ENCODE results near the gene ETS2. TPM values are rescaled to one million over a fixed set of nuclear protein-coding genes. Genes with fewer than 3 reads are reported as not detected.

ETS2 gene
- total and polyA plus RNA-seq, 10 of the 15 experiments (the other 5 are each of a cell fraction or from before 2014, with no cell fraction given) = 0.52 to 8.6 (median 3.8) TPM

DNA sequence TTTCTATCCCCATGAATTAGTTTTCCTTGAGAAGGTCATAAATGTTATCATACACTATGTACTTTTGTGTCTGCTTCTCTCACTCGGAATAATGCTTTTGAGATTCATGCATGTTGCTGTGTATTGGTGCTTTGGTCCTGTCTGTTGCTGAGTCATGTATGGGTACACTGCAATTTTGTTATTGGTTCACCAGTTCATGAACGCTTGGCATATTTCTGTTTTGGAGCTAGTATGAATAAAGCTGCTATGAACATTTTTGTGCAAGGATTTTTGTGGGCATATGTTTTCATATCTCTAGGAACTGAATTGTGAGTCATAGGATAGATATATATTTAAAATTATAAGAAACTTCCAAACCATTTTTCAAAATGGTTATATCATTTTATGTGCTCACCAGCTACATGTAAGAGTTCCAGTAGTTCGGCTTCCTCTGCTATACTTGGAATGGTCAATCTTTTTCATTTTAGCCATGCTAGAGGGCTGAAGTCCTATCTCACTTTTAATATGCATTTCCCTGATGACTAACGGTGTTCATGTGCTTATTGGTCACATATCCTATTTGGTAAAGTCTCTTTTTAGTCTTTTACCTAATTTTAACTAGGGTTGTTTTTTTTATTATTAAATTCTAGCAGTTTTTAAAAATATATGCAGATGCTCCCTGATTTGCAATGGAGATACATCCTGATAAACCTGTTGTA is 38.2 kb downstream of the ETS2 start:
- H3K36me3 ChIP-seq (ENCODE audit: control insufficient read depth in 2 of 2, insufficient read depth in 2 of 2, low read length in 1 of 2) = no peaks in the 10 kb centered on the region
- no peaks in the 10 kb centered on the region; a peak in 1 of 4 replicates for H3K27me3 ChIP-seq (replicated peaks in 1 of 2; ENCODE audit: control insufficient read depth in 2 of 2, insufficient read depth in 2 of 2, low read length in 1 of 2)
- no peak overlapping the region for H3K4me2 ChIP-seq (ENCODE audit: control insufficient read depth, insufficient read depth)
- no peaks in the 10 kb centered on the region for H3K9me3 ChIP-seq (replicated peaks; ENCODE audit: control insufficient read depth, insufficient read depth, low read length)
- RAD21 ChIA-PET (ENCODE audit: unreplicated experiment) = no interaction called here
- H3K9ac ChIP-seq (ENCODE audit: control insufficient read depth, insufficient read depth, low read length) = no peak overlapping the region
- WGBS (ENCODE audit: insufficient coverage, insufficient replicate concordance, low lambda C conversion rate, missing lambda C conversion rate) = 43% methylated on average over 4 of the region's 4 CpGs
- CTCF ChIA-PET = no interaction called here
- no peaks in the 10 kb centered on the region for H3K4me1 ChIP-seq (ENCODE audit: control insufficient read depth, insufficient read depth, low read length)
- no TSS peak for BruUV-seq (replicated peaks)
- ATAC-seq = no peak
- in situ Hi-C loops (cut with MboI) (no loop called here), intact Hi-C loops (cut with micrococcal nuclease; ENCODE audit: unreplicated experiment) (no loop called here)
- H4K20me1 ChIP-seq (ENCODE audit: control insufficient read depth, insufficient read depth) = no peaks in the 10 kb centered on the region
- no peak overlapping the region for H2AFZ ChIP-seq (ENCODE audit: control insufficient read depth, low read depth, low read length)
- POLR2A ChIA-PET = no interaction called here
- SMC1A ChIA-PET (ENCODE audit: uncharacterized antibody, unreplicated experiment) = interaction anchor here (0.7 kb wide), 1 partner anchor 12 kb away, joined by 3 read pairs; no protein-coding TSS in a partner anchor
- no peak overlapping the region for H3K27ac ChIP-seq (ENCODE audit: control insufficient read depth, insufficient read depth)
- FAIRE-seq = no peak
- TF ChIP-seq PML (IDR thresholded peaks at IDR 0.05; ENCODE audit: low read length) (no peak), KLF5 (IDR thresholded peaks at IDR 0.05; ENCODE audit: partially characterized antibody) (no peak), SP1 (IDR thresholded peaks at IDR 0.05; ENCODE audit: low read depth, low read length) (no peak), HDGF (IDR thresholded peaks at IDR 0.05) (no peak), EP300 (IDR thresholded peaks at IDR 0.05; ENCODE audit: borderline replicate concordance in 1 of 2, control insufficient read depth in 1 of 2, low read depth in 2 of 2, low read length in 2 of 2) (no peak), ESRRA (IDR thresholded peaks at IDR 0.05; ENCODE audit: low read length) (no peak), STAT3 (IDR thresholded peaks at IDR 0.05; ENCODE audit: low read depth, low read length) (no peak), RELA (IDR thresholded peaks at IDR 0.05; ENCODE audit: borderline replicate concordance, partially characterized antibody) (no peak), RFX5 (IDR thresholded peaks at IDR 0.05; ENCODE audit: low read depth, low read length) (no peak), IRF4 (IDR thresholded peaks at IDR 0.05; ENCODE audit: low read depth, low read length) (no peak), ZNF217 (IDR thresholded peaks at IDR 0.05) (no peak), ZNF24 (IDR thresholded peaks at IDR 0.05) (no peak), CBX3 (IDR thresholded peaks at IDR 0.05; ENCODE audit: borderline replicate concordance, low read depth) (no peak)
- TF ChIP-seq, protein P1, sequence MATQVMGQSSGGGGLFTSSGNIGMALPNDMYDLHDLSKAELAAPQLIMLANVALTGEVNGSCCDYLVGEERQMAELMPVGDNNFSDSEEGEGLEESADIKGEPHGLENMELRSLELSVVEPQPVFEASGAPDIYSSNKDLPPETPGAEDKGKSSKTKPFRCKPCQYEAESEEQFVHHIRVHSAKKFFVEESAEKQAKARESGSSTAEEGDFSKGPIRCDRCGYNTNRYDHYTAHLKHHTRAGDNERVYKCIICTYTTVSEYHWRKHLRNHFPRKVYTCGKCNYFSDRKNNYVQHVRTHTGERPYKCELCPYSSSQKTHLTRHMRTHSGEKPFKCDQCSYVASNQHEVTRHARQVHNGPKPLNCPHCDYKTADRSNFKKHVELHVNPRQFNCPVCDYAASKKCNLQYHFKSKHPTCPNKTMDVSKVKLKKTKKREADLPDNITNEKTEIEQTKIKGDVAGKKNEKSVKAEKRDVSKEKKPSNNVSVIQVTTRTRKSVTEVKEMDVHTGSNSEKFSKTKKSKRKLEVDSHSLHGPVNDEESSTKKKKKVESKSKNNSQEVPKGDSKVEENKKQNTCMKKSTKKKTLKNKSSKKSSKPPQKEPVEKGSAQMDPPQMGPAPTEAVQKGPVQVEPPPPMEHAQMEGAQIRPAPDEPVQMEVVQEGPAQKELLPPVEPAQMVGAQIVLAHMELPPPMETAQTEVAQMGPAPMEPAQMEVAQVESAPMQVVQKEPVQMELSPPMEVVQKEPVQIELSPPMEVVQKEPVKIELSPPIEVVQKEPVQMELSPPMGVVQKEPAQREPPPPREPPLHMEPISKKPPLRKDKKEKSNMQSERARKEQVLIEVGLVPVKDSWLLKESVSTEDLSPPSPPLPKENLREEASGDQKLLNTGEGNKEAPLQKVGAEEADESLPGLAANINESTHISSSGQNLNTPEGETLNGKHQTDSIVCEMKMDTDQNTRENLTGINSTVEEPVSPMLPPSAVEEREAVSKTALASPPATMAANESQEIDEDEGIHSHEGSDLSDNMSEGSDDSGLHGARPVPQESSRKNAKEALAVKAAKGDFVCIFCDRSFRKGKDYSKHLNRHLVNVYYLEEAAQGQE (IDR thresholded peaks at IDR 0.05; ENCODE audit: low read depth, low read length) = no peak
- TF ChIP-seq, protein P2, sequence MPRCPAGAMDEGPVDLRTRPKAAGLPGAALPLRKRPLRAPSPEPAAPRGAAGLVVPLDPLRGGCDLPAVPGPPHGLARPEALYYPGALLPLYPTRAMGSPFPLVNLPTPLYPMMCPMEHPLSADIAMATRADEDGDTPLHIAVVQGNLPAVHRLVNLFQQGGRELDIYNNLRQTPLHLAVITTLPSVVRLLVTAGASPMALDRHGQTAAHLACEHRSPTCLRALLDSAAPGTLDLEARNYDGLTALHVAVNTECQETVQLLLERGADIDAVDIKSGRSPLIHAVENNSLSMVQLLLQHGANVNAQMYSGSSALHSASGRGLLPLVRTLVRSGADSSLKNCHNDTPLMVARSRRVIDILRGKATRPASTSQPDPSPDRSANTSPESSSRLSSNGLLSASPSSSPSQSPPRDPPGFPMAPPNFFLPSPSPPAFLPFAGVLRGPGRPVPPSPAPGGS (IDR thresholded peaks at IDR 0.05; ENCODE audit: borderline replicate concordance, insufficient read depth, low read depth, low read length, poor library complexity, severe bottlenecking) = no peak
- TF ChIP-seq, protein P3, sequence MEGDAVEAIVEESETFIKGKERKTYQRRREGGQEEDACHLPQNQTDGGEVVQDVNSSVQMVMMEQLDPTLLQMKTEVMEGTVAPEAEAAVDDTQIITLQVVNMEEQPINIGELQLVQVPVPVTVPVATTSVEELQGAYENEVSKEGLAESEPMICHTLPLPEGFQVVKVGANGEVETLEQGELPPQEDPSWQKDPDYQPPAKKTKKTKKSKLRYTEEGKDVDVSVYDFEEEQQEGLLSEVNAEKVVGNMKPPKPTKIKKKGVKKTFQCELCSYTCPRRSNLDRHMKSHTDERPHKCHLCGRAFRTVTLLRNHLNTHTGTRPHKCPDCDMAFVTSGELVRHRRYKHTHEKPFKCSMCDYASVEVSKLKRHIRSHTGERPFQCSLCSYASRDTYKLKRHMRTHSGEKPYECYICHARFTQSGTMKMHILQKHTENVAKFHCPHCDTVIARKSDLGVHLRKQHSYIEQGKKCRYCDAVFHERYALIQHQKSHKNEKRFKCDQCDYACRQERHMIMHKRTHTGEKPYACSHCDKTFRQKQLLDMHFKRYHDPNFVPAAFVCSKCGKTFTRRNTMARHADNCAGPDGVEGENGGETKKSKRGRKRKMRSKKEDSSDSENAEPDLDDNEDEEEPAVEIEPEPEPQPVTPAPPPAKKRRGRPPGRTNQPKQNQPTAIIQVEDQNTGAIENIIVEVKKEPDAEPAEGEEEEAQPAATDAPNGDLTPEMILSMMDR (IDR thresholded peaks at IDR 0.05 in 2 of 3, conservative IDR thresholded peaks at IDR 0.05 in 1 of 3; ENCODE audit: control insufficient read depth in 2 of 3, extremely low read depth in 1 of 3, insufficient read depth in 1 of 3, low read depth in 3 of 3, low read length in 3 of 3) = no peak
- TF ChIP-seq, protein P4, sequence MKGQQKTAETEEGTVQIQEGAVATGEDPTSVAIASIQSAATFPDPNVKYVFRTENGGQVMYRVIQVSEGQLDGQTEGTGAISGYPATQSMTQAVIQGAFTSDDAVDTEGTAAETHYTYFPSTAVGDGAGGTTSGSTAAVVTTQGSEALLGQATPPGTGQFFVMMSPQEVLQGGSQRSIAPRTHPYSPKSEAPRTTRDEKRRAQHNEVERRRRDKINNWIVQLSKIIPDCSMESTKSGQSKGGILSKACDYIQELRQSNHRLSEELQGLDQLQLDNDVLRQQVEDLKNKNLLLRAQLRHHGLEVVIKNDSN (IDR thresholded peaks at IDR 0.05; ENCODE audit: borderline replicate concordance, extremely low read length, insufficient read depth, low read depth, low read length) = no peak
- no peak for DNase-seq (ENCODE audit: low read depth, low spot score)
- no peak overlapping the region for H3K4me3 ChIP-seq
- no peaks in the 10 kb centered on the region for H3K79me2 ChIP-seq (ENCODE audit: control insufficient read depth, insufficient read depth, low read length)
